Liver (tissue), 9 donors: ENCODE results near the gene ARAP2. TPM values are rescaled to one million over a fixed set of nuclear protein-coding genes. Genes with fewer than 3 reads are reported as not detected.

Experiments
- DNase-seq: peaks from one replicate; pipeline ENCODE4 v3.0.0-alpha.2; 2017; ENCODE audit warnings: low spot score
- H3K27ac ChIP-seq, 2 donors: one replicate each; pipeline ENCODE4 v1.7.0; 2013; ENCODE audit warnings: inconsistent platforms in 2 of 2, low read length in 2 of 2, control low read depth in 1 of 2, low read depth in 1 of 2, mild to moderate bottlenecking in 1 of 2
- H3K27me3 ChIP-seq, 4 donors: one replicate each; pipeline versions ENCODE4 v1.6.1 to v1.7.0; 2013; ENCODE audit warnings: low read length in 3 of 4, inconsistent platforms in 1 of 4, mild to moderate bottlenecking in 1 of 4, moderate library complexity in 1 of 4; ENCODE audit not compliant: control insufficient read depth in 4 of 4, insufficient read depth in 4 of 4
- H3K36me3 ChIP-seq, 4 donors: one replicate each; pipeline versions ENCODE4 v1.6.1 to v1.7.0; 2013; ENCODE audit warnings: low read length in 3 of 4, mild to moderate bottlenecking in 3 of 4, low read depth in 1 of 4, moderate library complexity in 1 of 4; ENCODE audit not compliant: control insufficient read depth in 4 of 4, insufficient read depth in 3 of 4
- H3K4me1 ChIP-seq, 4 donors: one replicate each; pipeline versions ENCODE4 v1.6.1 to v1.7.0; 2013; ENCODE audit warnings: low read length in 3 of 4, mild to moderate bottlenecking in 3 of 4, moderate library complexity in 1 of 4; ENCODE audit not compliant: control insufficient read depth in 4 of 4, insufficient read depth in 4 of 4
- H3K4me3 ChIP-seq, 3 donors: one replicate each; pipeline versions ENCODE4 v1.6.1 to v1.7.0; 2013; ENCODE audit warnings: low read length in 3 of 3, control low read depth in 1 of 3, low read depth in 1 of 3, mild to moderate bottlenecking in 1 of 3
- H3K9ac ChIP-seq, 2 donors: one replicate each; pipeline ENCODE4 v1.7.0; 2013; ENCODE audit warnings: low read length in 2 of 2, mild to moderate bottlenecking in 2 of 2, moderate library complexity in 2 of 2, control low read depth in 1 of 2, low read depth in 1 of 2
- H3K9me3 ChIP-seq, 4 donors: one replicate each; pipeline versions ENCODE4 v1.6.1 to v1.7.0; 2013; ENCODE audit warnings: low read length in 3 of 4; ENCODE audit not compliant: control insufficient read depth in 4 of 4
- EGR1 ChIP-seq, 2 donors: IDR thresholded peaks; 2 replicates each; pipeline ENCODE4 v1.6.1; 2016 to 2018; ENCODE audit warnings: antibody characterized with exemption in 2 of 2, low read depth in 2 of 2
- FOXA1 ChIP-seq: IDR thresholded peaks from 2 replicates; pipeline ENCODE4 v1.6.1; 2016; ENCODE audit warnings: antibody characterized with exemption
- FOXA2 ChIP-seq: IDR thresholded peaks from 2 replicates; pipeline ENCODE4 v1.6.1; 2016; ENCODE audit warnings: antibody characterized with exemption
- HNF4G ChIP-seq: IDR thresholded peaks from 2 replicates; pipeline ENCODE4 v1.6.1; 2016; ENCODE audit warnings: antibody characterized with exemption
- JUND ChIP-seq, 2 donors: IDR thresholded peaks; 2 replicates each; pipeline ENCODE4 v1.6.1; 2016; ENCODE audit warnings: antibody characterized with exemption in 2 of 2
- NR2F2 ChIP-seq: IDR thresholded peaks from 2 replicates; pipeline ENCODE4 v1.6.1; 2016; ENCODE audit warnings: antibody characterized with exemption
- RAD21 ChIP-seq, 2 donors: IDR thresholded peaks; 2 replicates each; pipeline ENCODE4 v1.6.1; 2016; ENCODE audit warnings: antibody characterized with exemption in 2 of 2, mild to moderate bottlenecking in 2 of 2
- RXRA ChIP-seq, 2 donors: IDR thresholded peaks; 2 replicates each; pipeline ENCODE4 v1.6.1; 2017 to 2018; ENCODE audit warnings: antibody characterized with exemption in 2 of 2, mild to moderate bottlenecking in 1 of 2
- TAF1 ChIP-seq: conservative IDR thresholded peaks from 2 replicates; pipeline ENCODE4 v1.6.1; 2016; ENCODE audit warnings: antibody characterized with exemption, mild to moderate bottlenecking
- YY1 ChIP-seq: IDR thresholded peaks from 2 replicates; pipeline ENCODE4 v1.6.1; 2016; ENCODE audit warnings: antibody characterized with exemption, mild to moderate bottlenecking
- WGBS: extraction: QIAGEN DNeasy Blood & Tissue Kit; methylation state at CpG from one replicate; pipeline ENCODE4 v1.1.7; 2013; 5-methylcytosine and 5-hydroxymethylcytosine counted together
- polyA plus RNA-seq, 2 donors: library from polyadenylated mRNA; stranded (reverse) in 1 of 2; unstranded in 1 of 2; fragments of 200-250 nt in 1 of 2; fragments of >200 nt in 1 of 2; fragmentation: Nextera tagmentation in 1 of 2; extraction: Ambion mirVana in 1 of 2; gene quantifications; one replicate each; pipeline versions ENCODE4 v1.2.1 to v1.2.3, GENCODE V29; 2013 to 2015
- total RNA-seq, 2 donors: library from RNA; depleted of rRNA; stranded (reverse); fragments of >200 nt; gene quantifications; one replicate each; pipeline ENCODE4 v1.2.3, GENCODE V29; 2014
- TF ChIP-seq, protein P1 (sequence below): IDR thresholded peaks from 2 replicates; pipeline ENCODE4 v1.6.1; 2016; ENCODE audit warnings: antibody characterized with exemption
- TF ChIP-seq, protein P2 (sequence below): fragments of 150-350 bp; IDR thresholded peaks from 2 replicates; pipeline ENCODE4 v1.5.1; 2017; ENCODE audit warnings: improper control_type of control experiment, low read depth, low read length; ENCODE audit not compliant: missing input control
- TF ChIP-seq, protein P3 (sequence below): IDR thresholded peaks from 2 replicates; pipeline ENCODE4 v1.6.1; 2016; ENCODE audit warnings: antibody characterized with exemption
- TF ChIP-seq, protein P4 (sequence below): IDR thresholded peaks from 2 replicates; pipeline ENCODE4 v1.6.1; 2016; ENCODE audit warnings: antibody characterized with exemption
- TF ChIP-seq, protein P5 (sequence below): IDR thresholded peaks from 2 replicates; pipeline ENCODE4 v1.6.1; 2016; ENCODE audit warnings: antibody characterized with exemption, mild to moderate bottlenecking
- donor health status: healthy.
- donor health status: healthy.
- donor health status: healthy.
- donor health status: healthy.
- donor health status: healthy.

Gene ARAP2
- total and polyA plus RNA-seq, 4 donors, result 1.6 to 23.6 (median 5.4) TPM

DNA sequence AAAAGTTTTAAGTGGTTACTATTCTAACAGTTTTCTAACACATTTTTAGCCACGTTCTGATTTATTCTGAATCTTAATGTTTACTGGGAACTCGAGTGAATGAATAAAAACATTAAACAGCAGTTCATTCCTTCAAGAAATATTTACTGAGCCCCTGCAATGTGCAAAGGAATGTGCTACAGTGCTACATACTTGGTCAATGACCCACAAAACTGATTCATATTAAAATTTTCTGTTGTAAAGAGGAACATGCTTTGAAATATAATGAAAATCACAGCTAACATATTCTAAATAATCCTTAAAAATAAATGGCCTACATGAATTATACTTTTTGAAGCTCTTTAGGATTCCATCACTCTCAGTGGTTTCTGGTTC, 78.7 kb downstream of the ARAP2 start:
- peaks cover 0 to 16% (median 11%) of the 10 kb centered on the region in 4 donors for H3K36me3 ChIP-seq
- 78% methylated on average over 2 of the region's 2 CpGs for WGBS

DNA sequence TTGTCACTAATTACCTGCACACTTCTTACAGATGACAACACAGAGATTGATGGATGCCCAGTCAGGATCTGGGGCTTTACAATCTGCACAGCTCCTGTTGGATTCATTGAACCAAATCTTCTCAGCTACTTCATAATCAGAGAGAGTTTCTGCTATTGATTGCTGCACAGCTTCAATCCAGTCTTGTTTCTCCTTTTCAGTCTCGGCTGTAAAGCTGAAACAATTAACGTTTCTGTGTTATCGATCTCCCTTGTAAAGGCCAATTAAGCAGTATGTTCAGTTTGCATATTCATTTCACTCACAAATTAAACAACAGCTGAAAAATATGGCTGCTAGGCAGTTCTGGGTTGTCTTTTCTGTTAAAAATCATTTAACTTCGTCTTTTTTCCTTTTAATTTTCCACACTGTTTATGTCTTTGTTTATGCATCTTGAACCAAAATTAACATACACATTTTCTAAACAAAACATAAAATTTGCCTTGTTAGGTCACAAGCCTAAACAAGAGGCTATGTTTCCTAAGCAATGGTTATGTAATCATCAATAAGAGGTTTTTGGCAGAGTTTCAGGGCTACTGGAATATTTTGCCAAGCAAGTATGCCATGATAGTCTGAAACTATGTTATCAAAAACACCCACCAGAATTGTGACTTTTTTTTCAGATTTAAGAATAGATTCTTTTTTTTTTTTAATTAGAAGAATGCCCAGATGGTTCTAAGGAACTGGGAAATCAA, 79.2 kb downstream of the ARAP2 start:
- 80% methylated on average over 4 of the region's 4 CpGs for WGBS
- H3K27ac ChIP-seq, result no peak overlapping the region
- H3K27me3 ChIP-seq, result no peaks in the 10 kb centered on the region
- TF ChIP-seq FOXA2 (no peak), TAF1 (no peak), NR2F2 (no peak), JUND (IDR thresholded peaks at IDR 0.05) (no peak), RXRA (IDR thresholded peaks at IDR 0.05) (no peak)
- TF ChIP-seq, protein P1, sequence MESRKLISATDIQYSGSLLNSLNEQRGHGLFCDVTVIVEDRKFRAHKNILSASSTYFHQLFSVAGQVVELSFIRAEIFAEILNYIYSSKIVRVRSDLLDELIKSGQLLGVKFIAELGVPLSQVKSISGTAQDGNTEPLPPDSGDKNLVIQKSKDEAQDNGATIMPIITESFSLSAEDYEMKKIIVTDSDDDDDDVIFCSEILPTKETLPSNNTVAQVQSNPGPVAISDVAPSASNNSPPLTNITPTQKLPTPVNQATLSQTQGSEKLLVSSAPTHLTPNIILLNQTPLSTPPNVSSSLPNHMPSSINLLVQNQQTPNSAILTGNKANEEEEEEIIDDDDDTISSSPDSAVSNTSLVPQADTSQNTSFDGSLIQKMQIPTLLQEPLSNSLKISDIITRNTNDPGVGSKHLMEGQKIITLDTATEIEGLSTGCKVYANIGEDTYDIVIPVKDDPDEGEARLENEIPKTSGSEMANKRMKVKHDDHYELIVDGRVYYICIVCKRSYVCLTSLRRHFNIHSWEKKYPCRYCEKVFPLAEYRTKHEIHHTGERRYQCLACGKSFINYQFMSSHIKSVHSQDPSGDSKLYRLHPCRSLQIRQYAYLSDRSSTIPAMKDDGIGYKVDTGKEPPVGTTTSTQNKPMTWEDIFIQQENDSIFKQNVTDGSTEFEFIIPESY, result no peak
- TF ChIP-seq, protein P2, sequence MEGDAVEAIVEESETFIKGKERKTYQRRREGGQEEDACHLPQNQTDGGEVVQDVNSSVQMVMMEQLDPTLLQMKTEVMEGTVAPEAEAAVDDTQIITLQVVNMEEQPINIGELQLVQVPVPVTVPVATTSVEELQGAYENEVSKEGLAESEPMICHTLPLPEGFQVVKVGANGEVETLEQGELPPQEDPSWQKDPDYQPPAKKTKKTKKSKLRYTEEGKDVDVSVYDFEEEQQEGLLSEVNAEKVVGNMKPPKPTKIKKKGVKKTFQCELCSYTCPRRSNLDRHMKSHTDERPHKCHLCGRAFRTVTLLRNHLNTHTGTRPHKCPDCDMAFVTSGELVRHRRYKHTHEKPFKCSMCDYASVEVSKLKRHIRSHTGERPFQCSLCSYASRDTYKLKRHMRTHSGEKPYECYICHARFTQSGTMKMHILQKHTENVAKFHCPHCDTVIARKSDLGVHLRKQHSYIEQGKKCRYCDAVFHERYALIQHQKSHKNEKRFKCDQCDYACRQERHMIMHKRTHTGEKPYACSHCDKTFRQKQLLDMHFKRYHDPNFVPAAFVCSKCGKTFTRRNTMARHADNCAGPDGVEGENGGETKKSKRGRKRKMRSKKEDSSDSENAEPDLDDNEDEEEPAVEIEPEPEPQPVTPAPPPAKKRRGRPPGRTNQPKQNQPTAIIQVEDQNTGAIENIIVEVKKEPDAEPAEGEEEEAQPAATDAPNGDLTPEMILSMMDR, result no peak
- TF ChIP-seq, protein P3, sequence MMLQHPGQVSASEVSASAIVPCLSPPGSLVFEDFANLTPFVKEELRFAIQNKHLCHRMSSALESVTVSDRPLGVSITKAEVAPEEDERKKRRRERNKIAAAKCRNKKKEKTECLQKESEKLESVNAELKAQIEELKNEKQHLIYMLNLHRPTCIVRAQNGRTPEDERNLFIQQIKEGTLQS, result peak; percentile 13
- H3K4me3 ChIP-seq, result no peak overlapping the region
- peaks cover 0 to 16% (median 11%) of the 10 kb centered on the region in 4 donors for H3K36me3 ChIP-seq
- H3K9me3 ChIP-seq, result no peaks in the 10 kb centered on the region
- no peaks in the 10 kb centered on the region for H3K4me1 ChIP-seq
- no peak overlapping the region for H3K9ac ChIP-seq
- no peak for DNase-seq

More for the DNA sequence above, 78.7 kb downstream of the ARAP2 start:
- Histone ChIP-seq H3K27ac (no peak overlapping the region), H3K9me3 (no peaks in the 10 kb centered on the region), H3K4me1 (no peaks in the 10 kb centered on the region), H3K4me3 (no peak overlapping the region), H3K9ac (no peak overlapping the region), H3K27me3 (no peaks in the 10 kb centered on the region)
- no peak for DNase-seq
- TF ChIP-seq, protein P2, result no peak
- TF ChIP-seq FOXA2, result no peak
- no peak for TF ChIP-seq RAD21 (IDR thresholded peaks at IDR 0.05)
- no peak for TF ChIP-seq HNF4G
- TF ChIP-seq, protein P4, sequence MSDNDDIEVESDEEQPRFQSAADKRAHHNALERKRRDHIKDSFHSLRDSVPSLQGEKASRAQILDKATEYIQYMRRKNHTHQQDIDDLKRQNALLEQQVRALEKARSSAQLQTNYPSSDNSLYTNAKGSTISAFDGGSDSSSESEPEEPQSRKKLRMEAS, result no peak
- TF ChIP-seq, protein P1, result no peak
- TF ChIP-seq, protein P5, sequence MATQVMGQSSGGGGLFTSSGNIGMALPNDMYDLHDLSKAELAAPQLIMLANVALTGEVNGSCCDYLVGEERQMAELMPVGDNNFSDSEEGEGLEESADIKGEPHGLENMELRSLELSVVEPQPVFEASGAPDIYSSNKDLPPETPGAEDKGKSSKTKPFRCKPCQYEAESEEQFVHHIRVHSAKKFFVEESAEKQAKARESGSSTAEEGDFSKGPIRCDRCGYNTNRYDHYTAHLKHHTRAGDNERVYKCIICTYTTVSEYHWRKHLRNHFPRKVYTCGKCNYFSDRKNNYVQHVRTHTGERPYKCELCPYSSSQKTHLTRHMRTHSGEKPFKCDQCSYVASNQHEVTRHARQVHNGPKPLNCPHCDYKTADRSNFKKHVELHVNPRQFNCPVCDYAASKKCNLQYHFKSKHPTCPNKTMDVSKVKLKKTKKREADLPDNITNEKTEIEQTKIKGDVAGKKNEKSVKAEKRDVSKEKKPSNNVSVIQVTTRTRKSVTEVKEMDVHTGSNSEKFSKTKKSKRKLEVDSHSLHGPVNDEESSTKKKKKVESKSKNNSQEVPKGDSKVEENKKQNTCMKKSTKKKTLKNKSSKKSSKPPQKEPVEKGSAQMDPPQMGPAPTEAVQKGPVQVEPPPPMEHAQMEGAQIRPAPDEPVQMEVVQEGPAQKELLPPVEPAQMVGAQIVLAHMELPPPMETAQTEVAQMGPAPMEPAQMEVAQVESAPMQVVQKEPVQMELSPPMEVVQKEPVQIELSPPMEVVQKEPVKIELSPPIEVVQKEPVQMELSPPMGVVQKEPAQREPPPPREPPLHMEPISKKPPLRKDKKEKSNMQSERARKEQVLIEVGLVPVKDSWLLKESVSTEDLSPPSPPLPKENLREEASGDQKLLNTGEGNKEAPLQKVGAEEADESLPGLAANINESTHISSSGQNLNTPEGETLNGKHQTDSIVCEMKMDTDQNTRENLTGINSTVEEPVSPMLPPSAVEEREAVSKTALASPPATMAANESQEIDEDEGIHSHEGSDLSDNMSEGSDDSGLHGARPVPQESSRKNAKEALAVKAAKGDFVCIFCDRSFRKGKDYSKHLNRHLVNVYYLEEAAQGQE, result no peak
- no peak for TF ChIP-seq FOXA1
- TF ChIP-seq YY1, result no peak
- no peak for TF ChIP-seq EGR1 (IDR thresholded peaks at IDR 0.05; ENCODE audit: low read depth in 2 of 2)
- TF ChIP-seq NR2F2, result no peak
